HepG2 (cell line): Measurements from ENCODE around the gene GSC2. TPM values are rescaled to one million over a fixed set of nuclear protein-coding genes. Genes with fewer than 3 reads are reported as not detected.

Experiments used
- BRCA1 ChIP-seq: sonication (generic); formaldehyde crosslinking; IDR thresholded peaks from 2 replicates; pipeline ENCODE4 v1.4.0; 2020; ENCODE audit warnings: missing genetic modification reagents
- HMG20B ChIP-seq: conservative IDR thresholded peaks from 2 replicates; pipeline ENCODE4 v1.6.1; 2016; ENCODE audit warnings: missing genetic modification reagents, missing compliant biosample characterization
- MBNL3 ChIP-seq: fragments of 250-450 bp; sonication (Bioruptor Pico); conservative IDR thresholded peaks from 2 replicates; pipeline ENCODE4 v1.8.0; 2022; ENCODE audit warnings: mild to moderate bottlenecking, inconsistent platforms
- NR3C1 ChIP-seq: sonication (generic); formaldehyde crosslinking; IDR thresholded peaks from 2 replicates; pipeline ENCODE4 v1.4.0; 2020; ENCODE audit warnings: missing genetic modification reagents
- RFX1 ChIP-seq: fragments of 450-650 bp; IDR thresholded peaks from 2 replicates; pipeline ENCODE4 v1.6.1; 2017
- SAFB2 ChIP-seq: sonication (generic); formaldehyde crosslinking; IDR thresholded peaks from 2 replicates; pipeline ENCODE4 v1.5.1; 2020; ENCODE audit warnings: missing genetic modification reagents, low read depth, mild to moderate bottlenecking, borderline replicate concordance
- SALL2 ChIP-seq: sonication (generic); formaldehyde crosslinking; IDR thresholded peaks from 2 replicates; pipeline ENCODE4 v1.8.1; 2023; ENCODE audit warnings: mild to moderate bottlenecking, missing genetic modification reagents, inconsistent platforms
- TOE1 ChIP-seq: sonication (generic); formaldehyde crosslinking; IDR thresholded peaks from 2 replicates; pipeline ENCODE4 v1.4.0; 2020; ENCODE audit warnings: mild to moderate bottlenecking, missing genetic modification reagents
- ZEB1 ChIP-seq: IDR thresholded peaks from 2 replicates; pipeline ENCODE4 v1.6.1; 2012; ENCODE audit warnings: mild to moderate bottlenecking, low read depth, inconsistent platforms; ENCODE audit not compliant: insufficient replicate concordance
- ZNF256 ChIP-seq: sonication (generic); formaldehyde crosslinking; conservative IDR thresholded peaks from 2 replicates; pipeline ENCODE4 v1.4.0; 2020; ENCODE audit warnings: missing genetic modification reagents
- ZNF484 ChIP-seq: sonication (generic); formaldehyde crosslinking; IDR thresholded peaks from 2 replicates; pipeline ENCODE4 v1.5.1; 2020; ENCODE audit warnings: mild to moderate bottlenecking, low read depth, missing genetic modification reagents, borderline replicate concordance
- polyA plus RNA-seq, 8 experiments: library from polyadenylated mRNA; depleted of rRNA in 3 of 8; stranded (reverse) in 7 of 8; unstranded in 1 of 8; fragments of >200 nt; fragmentation: Illumina TruSeq in 4 of 8; extraction: Trizol in 4 of 8; gene quantifications; 2 replicates each; pipeline versions ENCODE4 v1.2.1 to v1.2.3, GENCODE V29; 2011 to 2016; ENCODE audit warnings: low read depth in 4 of 8, missing spikeins in 1 of 8, mixed read lengths in 1 of 8; ENCODE audit not compliant: insufficient read depth in 1 of 8
- total RNA-seq, 5 experiments: library from RNA; depleted of rRNA; stranded (reverse); fragments of >200 nt; fragmentation: Illumina TruSeq; extraction: Trizol; gene quantifications; 2 replicates each; pipeline ENCODE4 v1.2.3, GENCODE V29; 2016; ENCODE audit warnings: low read depth in 1 of 5
- TF ChIP-seq, protein P1 (sequence below): sonication (generic); formaldehyde crosslinking; conservative IDR thresholded peaks from 2 replicates; pipeline ENCODE4 v1.4.0; 2020; ENCODE audit warnings: missing genetic modification reagents
- TF ChIP-seq, protein P2 (sequence below), 2 experiments: sonication (generic) in 1 of 2; formaldehyde crosslinking in 1 of 2; IDR thresholded peaks; 2 replicates each; pipeline versions ENCODE4 v1.4.0 to v1.6.1; 2016 to 2020; ENCODE audit warnings: borderline replicate concordance in 1 of 2, low read depth in 1 of 2, mild to moderate bottlenecking in 1 of 2, missing genetic modification reagents in 1 of 2
- TF ChIP-seq, protein P3 (sequence below), 2 experiments: sonication (generic) in 1 of 2; formaldehyde crosslinking in 1 of 2; IDR thresholded peaks; 2 replicates each; pipeline versions ENCODE4 v1.4.0 to v1.6.1; 2018 to 2020; ENCODE audit warnings: missing genetic modification reagents in 2 of 2, borderline replicate concordance in 1 of 2, low read depth in 1 of 2, mild to moderate bottlenecking in 1 of 2, missing biosample characterization in 1 of 2
- TF ChIP-seq, protein P4 (sequence below): sonication (generic); formaldehyde crosslinking; conservative IDR thresholded peaks from 2 replicates; pipeline ENCODE4 v1.8.1; 2023; ENCODE audit warnings: missing genetic modification reagents
- TF ChIP-seq, protein P5 (sequence below): sonication (generic); formaldehyde crosslinking; IDR thresholded peaks from 2 replicates; pipeline ENCODE4 v1.4.0; 2020; ENCODE audit warnings: missing genetic modification reagents, borderline replicate concordance

The GSC2 gene
- total and polyA plus RNA-seq, 2 of the 13 experiments (the other 11 are each of a cell fraction or from before 2014, with no cell fraction given) = not detected

DNA sequence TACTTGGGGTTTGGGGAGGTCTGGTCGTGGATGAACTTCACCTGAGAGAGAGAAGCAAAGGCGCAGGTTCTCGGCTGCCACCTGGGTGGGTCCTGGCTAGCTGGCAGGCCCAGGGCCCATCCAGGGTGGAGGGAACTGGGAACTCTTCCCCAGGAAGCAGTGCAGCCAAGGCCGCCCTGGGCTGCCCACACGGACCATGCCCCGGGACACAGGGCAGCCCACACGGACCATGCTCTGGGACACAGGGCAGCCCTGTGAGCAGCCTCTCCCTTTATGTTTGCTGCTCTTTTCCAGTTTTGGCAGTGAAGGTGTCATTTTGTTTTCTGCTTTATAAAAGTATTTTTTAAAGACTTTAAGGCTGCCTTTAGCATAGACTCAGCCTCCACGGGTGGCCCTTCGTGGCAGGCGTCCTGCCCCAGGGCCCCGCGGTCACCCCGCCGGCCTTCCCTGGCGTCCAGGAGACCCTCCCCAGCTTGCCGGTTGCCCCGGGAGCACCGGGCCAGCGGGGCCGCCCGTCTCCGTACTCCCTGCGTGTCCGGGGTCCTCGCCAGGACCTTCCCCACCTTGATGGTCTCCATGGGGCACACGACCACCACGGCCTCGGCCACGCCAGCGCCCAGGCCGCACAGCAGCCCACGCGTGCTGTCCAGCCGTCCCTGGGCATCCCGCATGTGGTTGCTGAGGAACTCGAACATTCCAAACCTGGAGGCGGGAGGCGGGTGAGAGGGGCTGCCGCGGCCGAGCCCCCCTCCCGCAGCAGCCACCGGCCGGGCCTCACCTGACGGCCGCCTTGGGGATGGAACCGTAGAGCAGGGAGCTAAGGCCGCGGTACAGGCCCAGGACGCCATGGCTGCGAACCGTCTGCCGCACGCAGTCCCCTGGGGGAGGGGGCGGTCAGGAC lies 27.3 kb upstream of the GSC2 start (continued):
- TF ChIP-seq, protein P1, sequence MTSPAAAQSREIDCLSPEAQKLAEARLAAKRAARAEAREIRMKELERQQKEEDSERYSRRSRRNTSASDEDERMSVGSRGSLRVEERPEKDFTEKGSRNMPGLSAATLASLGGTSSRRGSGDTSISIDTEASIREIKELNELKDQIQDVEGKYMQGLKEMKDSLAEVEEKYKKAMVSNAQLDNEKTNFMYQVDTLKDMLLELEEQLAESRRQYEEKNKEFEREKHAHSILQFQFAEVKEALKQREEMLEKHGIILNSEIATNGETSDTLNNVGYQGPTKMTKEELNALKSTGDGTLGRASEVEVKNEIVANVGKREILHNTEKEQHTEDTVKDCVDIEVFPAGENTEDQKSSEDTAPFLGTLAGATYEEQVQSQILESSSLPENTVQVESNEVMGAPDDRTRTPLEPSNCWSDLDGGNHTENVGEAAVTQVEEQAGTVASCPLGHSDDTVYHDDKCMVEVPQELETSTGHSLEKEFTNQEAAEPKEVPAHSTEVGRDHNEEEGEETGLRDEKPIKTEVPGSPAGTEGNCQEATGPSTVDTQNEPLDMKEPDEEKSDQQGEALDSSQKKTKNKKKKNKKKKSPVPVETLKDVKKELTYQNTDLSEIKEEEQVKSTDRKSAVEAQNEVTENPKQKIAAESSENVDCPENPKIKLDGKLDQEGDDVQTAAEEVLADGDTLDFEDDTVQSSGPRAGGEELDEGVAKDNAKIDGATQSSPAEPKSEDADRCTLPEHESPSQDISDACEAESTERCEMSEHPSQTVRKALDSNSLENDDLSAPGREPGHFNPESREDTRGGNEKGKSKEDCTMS (CRISPR knock-in tag) = no peak
- TF ChIP-seq TOE1 (no peak), ZEB1 (no peak), BRCA1 (CRISPR knock-in tag) (no peak), SALL2 (CRISPR knock-in tag) (no peak), SAFB2 (CRISPR knock-in tag) (no peak), NR3C1 (no peak), MBNL3 (CRISPR knock-in tag) (no peak), RFX1 (no peak), ZNF256 (CRISPR knock-in tag) (no peak), HMG20B (no peak), ZNF484 (no peak)
- TF ChIP-seq, protein P2, sequence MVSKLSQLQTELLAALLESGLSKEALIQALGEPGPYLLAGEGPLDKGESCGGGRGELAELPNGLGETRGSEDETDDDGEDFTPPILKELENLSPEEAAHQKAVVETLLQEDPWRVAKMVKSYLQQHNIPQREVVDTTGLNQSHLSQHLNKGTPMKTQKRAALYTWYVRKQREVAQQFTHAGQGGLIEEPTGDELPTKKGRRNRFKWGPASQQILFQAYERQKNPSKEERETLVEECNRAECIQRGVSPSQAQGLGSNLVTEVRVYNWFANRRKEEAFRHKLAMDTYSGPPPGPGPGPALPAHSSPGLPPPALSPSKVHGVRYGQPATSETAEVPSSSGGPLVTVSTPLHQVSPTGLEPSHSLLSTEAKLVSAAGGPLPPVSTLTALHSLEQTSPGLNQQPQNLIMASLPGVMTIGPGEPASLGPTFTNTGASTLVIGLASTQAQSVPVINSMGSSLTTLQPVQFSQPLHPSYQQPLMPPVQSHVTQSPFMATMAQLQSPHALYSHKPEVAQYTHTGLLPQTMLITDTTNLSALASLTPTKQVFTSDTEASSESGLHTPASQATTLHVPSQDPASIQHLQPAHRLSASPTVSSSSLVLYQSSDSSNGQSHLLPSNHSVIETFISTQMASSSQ (IDR thresholded peaks at IDR 0.05; ENCODE audit: low read depth) = no peak
- TF ChIP-seq, protein P2 (CRISPR knock-in tag; IDR thresholded peaks at IDR 0.05; ENCODE audit: borderline replicate concordance) = no peak
- TF ChIP-seq, protein P3, sequence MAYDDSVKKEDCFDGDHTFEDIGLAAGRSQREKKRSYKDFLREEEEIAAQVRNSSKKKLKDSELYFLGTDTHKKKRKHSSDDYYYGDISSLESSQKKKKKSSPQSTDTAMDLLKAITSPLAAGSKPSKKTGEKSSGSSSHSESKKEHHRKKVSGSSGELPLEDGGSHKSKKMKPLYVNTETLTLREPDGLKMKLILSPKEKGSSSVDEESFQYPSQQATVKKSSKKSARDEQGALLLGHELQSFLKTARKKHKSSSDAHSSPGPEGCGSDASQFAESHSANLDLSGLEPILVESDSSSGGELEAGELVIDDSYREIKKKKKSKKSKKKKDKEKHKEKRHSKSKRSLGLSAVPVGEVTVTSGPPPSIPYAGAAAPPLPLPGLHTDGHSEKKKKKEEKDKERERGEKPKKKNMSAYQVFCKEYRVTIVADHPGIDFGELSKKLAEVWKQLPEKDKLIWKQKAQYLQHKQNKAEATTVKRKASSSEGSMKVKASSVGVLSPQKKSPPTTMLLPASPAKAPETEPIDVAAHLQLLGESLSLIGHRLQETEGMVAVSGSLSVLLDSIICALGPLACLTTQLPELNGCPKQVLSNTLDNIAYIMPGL (CRISPR knock-in tag; IDR thresholded peaks at IDR 0.05; ENCODE audit: borderline replicate concordance in 1 of 2, low read depth in 1 of 2) = peak in 1 of 2 experiments; percentile 72; a peak in 2 of 4 replicates
- TF ChIP-seq, protein P4, sequence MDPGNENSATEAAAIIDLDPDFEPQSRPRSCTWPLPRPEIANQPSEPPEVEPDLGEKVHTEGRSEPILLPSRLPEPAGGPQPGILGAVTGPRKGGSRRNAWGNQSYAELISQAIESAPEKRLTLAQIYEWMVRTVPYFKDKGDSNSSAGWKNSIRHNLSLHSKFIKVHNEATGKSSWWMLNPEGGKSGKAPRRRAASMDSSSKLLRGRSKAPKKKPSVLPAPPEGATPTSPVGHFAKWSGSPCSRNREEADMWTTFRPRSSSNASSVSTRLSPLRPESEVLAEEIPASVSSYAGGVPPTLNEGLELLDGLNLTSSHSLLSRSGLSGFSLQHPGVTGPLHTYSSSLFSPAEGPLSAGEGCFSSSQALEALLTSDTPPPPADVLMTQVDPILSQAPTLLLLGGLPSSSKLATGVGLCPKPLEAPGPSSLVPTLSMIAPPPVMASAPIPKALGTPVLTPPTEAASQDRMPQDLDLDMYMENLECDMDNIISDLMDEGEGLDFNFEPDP (CRISPR knock-in tag) = no peak
- TF ChIP-seq, protein P5, sequence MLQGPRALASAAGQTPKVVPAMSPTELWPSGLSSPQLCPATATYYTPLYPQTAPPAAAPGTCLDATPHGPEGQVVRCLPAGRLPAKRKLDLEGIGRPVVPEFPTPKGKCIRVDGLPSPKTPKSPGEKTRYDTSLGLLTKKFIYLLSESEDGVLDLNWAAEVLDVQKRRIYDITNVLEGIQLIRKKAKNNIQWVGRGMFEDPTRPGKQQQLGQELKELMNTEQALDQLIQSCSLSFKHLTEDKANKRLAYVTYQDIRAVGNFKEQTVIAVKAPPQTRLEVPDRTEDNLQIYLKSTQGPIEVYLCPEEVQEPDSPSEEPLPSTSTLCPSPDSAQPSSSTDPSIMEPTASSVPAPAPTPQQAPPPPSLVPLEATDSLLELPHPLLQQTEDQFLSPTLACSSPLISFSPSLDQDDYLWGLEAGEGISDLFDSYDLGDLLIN (CRISPR knock-in tag) = no peak
